Endothelial cell of umbilical vein (primary cell): ENCODE measurements around the gene PCDH15. TPM values are rescaled to one million over a fixed set of nuclear protein-coding genes. Genes with fewer than 3 reads are reported as not detected.
A peak's percentile ranks its signal among the peaks of the same experiment; 100 is the strongest.

Source experiments
- BruUV-seq: library from RNA; stranded (reverse); fragments of 400-500 nt; replicated peaks from 2 replicates; lab custom pipeline; 2021; lab: Mats Ljungman, UMichigan
- CTCF ChIA-PET: fragments of 300-600, 350-600 bp; sonication (Branson Sonifier 250); formaldehyde crosslinking; loops from one replicate; lab custom pipeline; 2021; ENCODE audit warnings: antibody characterized with exemption, inconsistent platforms; lab: Charles Lee
- POLR2A ChIA-PET: fragments of 300-600, 350-600 bp; sonication (Branson Sonifier 250); formaldehyde crosslinking; loops from one replicate; lab custom pipeline; 2021; ENCODE audit warnings: antibody characterized with exemption, inconsistent platforms; lab: Charles Lee
- DNase-seq: peaks from one replicate; pipeline ENCODE4 v3.0.0-alpha.2; 2011; ENCODE audit warnings: low read depth, low spot score
- FAIRE-seq: peaks from 2 replicates; lab custom pipeline; 2011; peaks lifted over from hg19 to GRCh38; lab: Jason Lieb, UNC
- H2AFZ ChIP-seq: 2 replicates; pipeline ENCODE4 v1.6.0; 2012; ENCODE audit warnings: low read depth, low read length, control low read depth, inconsistent platforms
- H3K27ac ChIP-seq: 2 replicates; pipeline ENCODE4 v1.5.1; 2011; ENCODE audit warnings: low read depth, mild to moderate bottlenecking, control low read depth, low read length, moderate library complexity; ENCODE audit not compliant: insufficient read depth
- H3K27me3 ChIP-seq, 2 experiments: 2 replicates each; pipeline versions ENCODE4 v1.6.0 to v1.6.1; 2011; ENCODE audit warnings: low read length in 2 of 2, mixed read lengths in 1 of 2; ENCODE audit not compliant: control insufficient read depth in 2 of 2, insufficient read depth in 2 of 2
- H3K36me3 ChIP-seq, 2 experiments: 2 replicates in 1 of 2; 3 replicates in 1 of 2; pipeline ENCODE4 v1.5.1; 2011; ENCODE audit warnings: low read length in 2 of 2, mild to moderate bottlenecking in 1 of 2, moderate library complexity in 1 of 2; ENCODE audit not compliant: control insufficient read depth in 2 of 2, insufficient read depth in 2 of 2; ENCODE audit errors: extremely low read depth in 1 of 2
- H3K4me1 ChIP-seq: 3 replicates; pipeline ENCODE4 v1.5.1; 2011; ENCODE audit warnings: mild to moderate bottlenecking, low read length; ENCODE audit not compliant: control insufficient read depth, insufficient read depth; ENCODE audit errors: extremely low read depth
- H3K4me2 ChIP-seq: 2 replicates; pipeline ENCODE4 v1.6.1; 2011; ENCODE audit warnings: low read length, control low read depth, mixed read lengths; ENCODE audit not compliant: insufficient read depth
- H3K4me3 ChIP-seq, 3 experiments: fragments of 200-600 bp in 1 of 3; sonication (generic), shearing (Covaris generic) in 1 of 3; replicated peaks in 1 of 3; 2 replicates each; pipeline ENCODE4 v1.5.1; 2011 to 2016; ENCODE audit warnings: control low read depth in 3 of 3, low read length in 3 of 3, mild to moderate bottlenecking in 2 of 3, inconsistent platforms in 1 of 3, low read depth in 1 of 3, moderate library complexity in 1 of 3; ENCODE audit not compliant: insufficient read depth in 1 of 3
- H3K79me2 ChIP-seq: 2 replicates; pipeline ENCODE4 v1.6.0; 2012; ENCODE audit warnings: low read length, inconsistent platforms; ENCODE audit not compliant: control insufficient read depth, insufficient read depth
- H3K9ac ChIP-seq: replicated peaks from 2 replicates; pipeline ENCODE3; 2011; ENCODE audit warnings: low read length, control low read depth; ENCODE audit not compliant: insufficient read depth; ENCODE audit errors: extremely low read depth
- H3K9me1 ChIP-seq: replicated peaks from 3 replicates; pipeline ENCODE4 v1.6.0; 2011; ENCODE audit warnings: mild to moderate bottlenecking, low read length; ENCODE audit not compliant: control insufficient read depth, insufficient read depth; ENCODE audit errors: extremely low read depth
- H3K9me3 ChIP-seq: replicated peaks from 2 replicates; pipeline ENCODE4 v1.5.1; 2012; ENCODE audit warnings: low read length, inconsistent platforms; ENCODE audit not compliant: control insufficient read depth, insufficient read depth
- H4K20me1 ChIP-seq: replicated peaks from 2 replicates; pipeline ENCODE3; 2011; ENCODE audit warnings: mild to moderate bottlenecking, low read length; ENCODE audit not compliant: control insufficient read depth, insufficient read depth; ENCODE audit errors: extremely low read depth
- EZH2 ChIP-seq: IDR thresholded peaks from 2 replicates; pipeline ENCODE4 v1.6.1; 2012; ENCODE audit warnings: borderline replicate concordance, low read depth, mild to moderate bottlenecking, moderate library complexity, low read length, inconsistent platforms; ENCODE audit not compliant: severe bottlenecking
- FOS ChIP-seq: IDR thresholded peaks from 2 replicates; pipeline ENCODE4 v1.6.1; 2011; ENCODE audit warnings: mild to moderate bottlenecking, low read length, moderate library complexity, borderline replicate concordance; ENCODE audit not compliant: insufficient read depth
- GATA2 ChIP-seq: IDR thresholded peaks from 2 replicates; pipeline ENCODE4 v1.7.0; 2011; ENCODE audit warnings: low read depth, mild to moderate bottlenecking, moderate library complexity, mixed read lengths, low read length; ENCODE audit not compliant: insufficient read length, insufficient read depth
- JUN ChIP-seq: IDR thresholded peaks from 2 replicates; pipeline ENCODE4 v1.6.1; 2011; ENCODE audit warnings: borderline replicate concordance, low read depth; ENCODE audit not compliant: insufficient read length, insufficient read depth
- MAX ChIP-seq: IDR thresholded peaks from 2 replicates; pipeline ENCODE4 v1.6.1; 2011; ENCODE audit not compliant: insufficient read depth, insufficient read length
- MYC ChIP-seq: IDR thresholded peaks from one replicate; pipeline ENCODE4 v1.6.1; 2011; ENCODE audit warnings: mild to moderate bottlenecking, low read depth, low read length
- POLR2A ChIP-seq: IDR thresholded peaks from 2 replicates; pipeline ENCODE4 v1.6.1; 2012; ENCODE audit warnings: low read depth, mild to moderate bottlenecking, control low read depth, low read length
- dilution Hi-C: fragments of 300-500 bp; cut with MboI; formaldehyde crosslinking; loops from one replicate; pipeline ENCODE4 v1.15.0; 2019; ENCODE audit warnings: low sequenced_read_pairs; ENCODE audit not compliant: extremely low pct_ligation_motif_present
- intact Hi-C: fragments of 100-400 bp; cut with micrococcal nuclease; formaldehyde crosslinking; loops from one replicate; pipeline ENCODE4 v1.10.0; 2022
- polyA plus RNA-seq, 4 experiments: library from polyadenylated mRNA; depleted of rRNA in 3 of 4; stranded (reverse) in 3 of 4; unstranded in 1 of 4; fragments of >200 nt; gene quantifications; 2 replicates each; pipeline versions ENCODE4 v1.2.1 to v1.2.3, GENCODE V29; 2011 to 2012; ENCODE audit warnings: missing spikeins in 1 of 4
- total RNA-seq: library from RNA; stranded (reverse); gene quantifications from 2 replicates; pipeline ENCODE4 v1.2.3, GENCODE V29; 2021
- TF ChIP-seq, protein P1 (sequence below), 2 donors: IDR thresholded peaks; 1 replicate in 1 of 2; 2 replicates in 1 of 2; pipeline ENCODE4 v1.5.1; 2011; ENCODE audit warnings: low read length in 2 of 2, mild to moderate bottlenecking in 2 of 2, moderate library complexity in 2 of 2, control low read depth in 1 of 2, inconsistent platforms in 1 of 2, low read depth in 1 of 2; ENCODE audit not compliant: insufficient read depth in 1 of 2; ENCODE audit errors: extremely low read depth in 1 of 2

The PCDH15 gene
- total and polyA plus RNA-seq, 2 donors (not counting 3 experiments of a cell fraction or from before 2014, with no cell fraction given): 0.04 TPM; not detected in 1

- BruUV-seq: no TSS peak
- no peaks in the 10 kb centered on the region for H3K36me3 ChIP-seq
- no peak overlapping the region for H3K4me2 ChIP-seq
- CTCF ChIA-PET: interaction anchor here (1.1 to 1.2 kb wide), 2 partner anchors 18 to 216 kb away, joined by 3 read pairs; partner anchors contain the start of gene PCDH15
- H3K27ac ChIP-seq: no peak overlapping the region
- H4K20me1 ChIP-seq: no peaks in the 10 kb centered on the region
- TF ChIP-seq EZH2 (no peak), POLR2A (no peak), MAX (no peak), JUN (no peak), GATA2 (peak; percentile 74), MYC (no peak), FOS (no peak)
- TF ChIP-seq, protein P1, sequence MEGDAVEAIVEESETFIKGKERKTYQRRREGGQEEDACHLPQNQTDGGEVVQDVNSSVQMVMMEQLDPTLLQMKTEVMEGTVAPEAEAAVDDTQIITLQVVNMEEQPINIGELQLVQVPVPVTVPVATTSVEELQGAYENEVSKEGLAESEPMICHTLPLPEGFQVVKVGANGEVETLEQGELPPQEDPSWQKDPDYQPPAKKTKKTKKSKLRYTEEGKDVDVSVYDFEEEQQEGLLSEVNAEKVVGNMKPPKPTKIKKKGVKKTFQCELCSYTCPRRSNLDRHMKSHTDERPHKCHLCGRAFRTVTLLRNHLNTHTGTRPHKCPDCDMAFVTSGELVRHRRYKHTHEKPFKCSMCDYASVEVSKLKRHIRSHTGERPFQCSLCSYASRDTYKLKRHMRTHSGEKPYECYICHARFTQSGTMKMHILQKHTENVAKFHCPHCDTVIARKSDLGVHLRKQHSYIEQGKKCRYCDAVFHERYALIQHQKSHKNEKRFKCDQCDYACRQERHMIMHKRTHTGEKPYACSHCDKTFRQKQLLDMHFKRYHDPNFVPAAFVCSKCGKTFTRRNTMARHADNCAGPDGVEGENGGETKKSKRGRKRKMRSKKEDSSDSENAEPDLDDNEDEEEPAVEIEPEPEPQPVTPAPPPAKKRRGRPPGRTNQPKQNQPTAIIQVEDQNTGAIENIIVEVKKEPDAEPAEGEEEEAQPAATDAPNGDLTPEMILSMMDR (IDR thresholded peaks at IDR 0.05; ENCODE audit: extremely low read depth in 1 of 2, insufficient read depth in 1 of 2, low read depth in 1 of 2, low read length in 2 of 2): no peak
- no peaks in the 10 kb centered on the region for H3K27me3 ChIP-seq
- dilution Hi-C loops: no loop called here
- DNase-seq: peak; percentile 27
- H3K4me3 ChIP-seq: no peak overlapping the region
- no peaks in the 10 kb centered on the region for H3K9me3 ChIP-seq
- POLR2A ChIA-PET: no interaction called here
- intact Hi-C loops: loop anchor here (5.0 kb wide), 1 partner anchor 37 kb away; no protein-coding TSS in a partner anchor
- no peaks in the 10 kb centered on the region for H3K79me2 ChIP-seq
- H3K9ac ChIP-seq: no peak overlapping the region
- no peaks in the 10 kb centered on the region for H3K9me1 ChIP-seq
- FAIRE-seq: peak; percentile 37
- H3K4me1 ChIP-seq: peaks cover 18% of the 10 kb centered on the region
- H2AFZ ChIP-seq: no peak overlapping the region
These were observed 215.5 kb downstream of the PCDH15 start for GRCh38 chr10:54585572-54585971.
